Hepatocyte (in vitro differentiated cells): ENCODE measurements around the gene GTF3C2. TPM values are rescaled to one million over a fixed set of nuclear protein-coding genes. Genes with fewer than 3 reads are reported as not detected.

Source experiments
- DNase-seq: peaks from one replicate; pipeline ENCODE4 v3.0.0-alpha.2; 2016; ENCODE audit warnings: low spot score
- H2AFZ ChIP-seq: fragments of 200-600 bp; sonication (generic); 2 replicates; pipeline ENCODE4 v1.6.0; 2016; ENCODE audit warnings: antibody characterized with exemption, mild to moderate bottlenecking
- H3K27ac ChIP-seq: fragments of 200-600 bp; sonication (generic); 2 replicates; pipeline ENCODE4 v1.5.1; 2016; ENCODE audit warnings: mild to moderate bottlenecking
- H3K27me3 ChIP-seq: fragments of 200-600 bp; sonication (generic); 2 replicates; pipeline ENCODE4 v1.6.1; 2016
- H3K36me3 ChIP-seq: fragments of 200-600 bp; sonication (generic); replicated peaks from 2 replicates; pipeline ENCODE4 v1.5.1; 2016; ENCODE audit warnings: low read depth; ENCODE audit not compliant: insufficient read depth
- H3K4me1 ChIP-seq: fragments of 200-600 bp; sonication (generic); 2 replicates; pipeline ENCODE4 v1.5.1; 2016; ENCODE audit warnings: mild to moderate bottlenecking, moderate library complexity; ENCODE audit not compliant: insufficient read depth
- H3K4me2 ChIP-seq: fragments of 200-600 bp; sonication (generic); 2 replicates; pipeline ENCODE4 v1.6.0; 2016
- H3K4me3 ChIP-seq: fragments of 200-600 bp; sonication (generic); 2 replicates; pipeline ENCODE4 v1.5.1; 2016; ENCODE audit warnings: mild to moderate bottlenecking
- H3K79me2 ChIP-seq: fragments of 200-600 bp; sonication (generic); 2 replicates; pipeline ENCODE4 v1.6.0; 2017; ENCODE audit warnings: mild to moderate bottlenecking
- H3K9me2 ChIP-seq: fragments of 200-600 bp; sonication (generic); replicated peaks from 2 replicates; pipeline ENCODE4 v1.6.0; 2017; ENCODE audit warnings: mild to moderate bottlenecking; ENCODE audit not compliant: insufficient read depth
- H3K9me3 ChIP-seq: fragments of 200-600 bp; sonication (generic); 2 replicates; pipeline ENCODE4 v1.5.1; 2016; ENCODE audit warnings: low read depth, mild to moderate bottlenecking
- H4K20me1 ChIP-seq: fragments of 200-600 bp; sonication (generic); 2 replicates; pipeline ENCODE4 v1.6.0; 2016; ENCODE audit warnings: mild to moderate bottlenecking; ENCODE audit not compliant: insufficient read depth, poor library complexity, severe bottlenecking
- CTCF ChIP-seq: fragments of 200-600 bp; sonication (generic); IDR thresholded peaks from 2 replicates; pipeline ENCODE4 v1.5.1; 2016; ENCODE audit warnings: antibody characterized with exemption, mild to moderate bottlenecking; ENCODE audit not compliant: poor library complexity
- EZH2 ChIP-seq: fragments of 200-600 bp; sonication (generic); IDR thresholded peaks from 2 replicates; pipeline ENCODE4 v1.6.1; 2016; ENCODE audit warnings: antibody characterized with exemption, mild to moderate bottlenecking, borderline replicate concordance
- EZH2phosphoT487 ChIP-seq: fragments of 200-600 bp; sonication (generic); IDR thresholded peaks from one replicate; pipeline ENCODE4 v1.6.1; 2018; ENCODE audit warnings: antibody characterized with exemption, mild to moderate bottlenecking, low read depth, moderate library complexity; ENCODE audit not compliant: unreplicated experiment, severe bottlenecking
- WGBS: methylation state at CpG from one replicate; pipeline ENCODE4 v1.1.6; 2016; ENCODE audit warnings: low lambda C conversion rate; ENCODE audit errors: missing lambda C conversion rate; 5-methylcytosine and 5-hydroxymethylcytosine counted together
- polyA plus RNA-seq: library from polyadenylated mRNA; unstranded; fragments of >200 nt; fragmentation: Nextera tagmentation; extraction: Ambion mirVana; gene quantifications from 2 replicates; pipeline ENCODE4 v1.2.1, GENCODE V29; 2016
- total RNA-seq: library from RNA; depleted of rRNA; stranded (reverse); fragments of >200 nt; gene quantifications from 2 replicates; pipeline ENCODE4 v1.2.3, GENCODE V29; 2014

The GTF3C2 gene
- total and polyA plus RNA-seq, 2 experiments from 2014 or later, result 46.8 to 51.3 TPM

GRCh38 chr2:27316655-27317412 lies 39.7 kb downstream of the GTF3C2 start:
- H3K9me2 ChIP-seq, result no peaks in the 10 kb centered on the region
- peaks cover under 1% of the 10 kb centered on the region for H3K79me2 ChIP-seq
- no peak for TF ChIP-seq EZH2phosphoT487
- TF ChIP-seq CTCF, result no peak
- no peak for TF ChIP-seq EZH2
- H3K4me3 ChIP-seq, result no peak overlapping the region
- no peak overlapping the region for H3K4me2 ChIP-seq
- no peak overlapping the region for H2AFZ ChIP-seq
- no peak for DNase-seq
- no peaks in the 10 kb centered on the region for H3K9me3 ChIP-seq
- H3K27me3 ChIP-seq, result no peaks in the 10 kb centered on the region
- peaks cover 10% of the 10 kb centered on the region for H3K4me1 ChIP-seq
- no peak overlapping the region for H3K27ac ChIP-seq
- 89% methylated on average over 12 of the region's 12 CpGs for WGBS
- no peaks in the 10 kb centered on the region for H4K20me1 ChIP-seq
- no peaks in the 10 kb centered on the region for H3K36me3 ChIP-seq

GRCh38 chr2:27315122-27315521 lies 41.4 kb downstream of the GTF3C2 start:
- no peaks in the 10 kb centered on the region for H3K9me2 ChIP-seq
- TF ChIP-seq EZH2phosphoT487 (no peak), CTCF (no peak), EZH2 (no peak)
- 77% methylated on average over 8 of the region's 8 CpGs for WGBS

GRCh38 chr2:27314709-27315108 lies 41.9 kb downstream of the GTF3C2 start:
- DNase-seq, result no peak
- WGBS, result 92% methylated on average over 9 of the region's 9 CpGs
- no peak overlapping the region for H3K4me3 ChIP-seq
- H4K20me1 ChIP-seq, result no peaks in the 10 kb centered on the region
- TF ChIP-seq EZH2phosphoT487 (no peak), CTCF (no peak), EZH2 (no peak)
- H3K9me2 ChIP-seq, result no peaks in the 10 kb centered on the region
- H3K27ac ChIP-seq, result no peak overlapping the region
- H3K27me3 ChIP-seq, result no peaks in the 10 kb centered on the region
- no peak overlapping the region for H2AFZ ChIP-seq
- no peaks in the 10 kb centered on the region for H3K4me1 ChIP-seq
- H3K36me3 ChIP-seq, result no peaks in the 10 kb centered on the region
- no peak overlapping the region for H3K4me2 ChIP-seq
- no peaks in the 10 kb centered on the region for H3K79me2 ChIP-seq
- no peaks in the 10 kb centered on the region for H3K9me3 ChIP-seq

More at GRCh38 chr2:27315122-27315521, 41.4 kb downstream of the GTF3C2 start:
- Histone ChIP-seq H4K20me1 (no peaks in the 10 kb centered on the region), H3K9me3 (no peaks in the 10 kb centered on the region), H3K4me3 (no peak overlapping the region), H3K27me3 (no peaks in the 10 kb centered on the region), H3K4me1 (no peaks in the 10 kb centered on the region), H2AFZ (no peak overlapping the region), H3K79me2 (no peaks in the 10 kb centered on the region), H3K36me3 (no peaks in the 10 kb centered on the region), H3K4me2 (no peak overlapping the region), H3K27ac (no peak overlapping the region)
- no peak for DNase-seq
